Hindlimb muscle (tissue), 1 donor: Measurements from ENCODE around the gene GPR157. TPM values are rescaled to one million over a fixed set of nuclear protein-coding genes. Genes with fewer than 3 reads are reported as not detected.

Experiments used
- DNase-seq: peaks from one replicate; pipeline ENCODE4 v3.0.0-alpha.2; 2013
- polyA plus RNA-seq: library from polyadenylated mRNA; unstranded; fragments of 120-200 nt; gene quantifications from one replicate; pipeline ENCODE4 v1.2.1, GENCODE V29; 2013; ENCODE audit not compliant: insufficient read length

Gene GPR157
- polyA plus RNA-seq, 1 donor = 1.1 TPM

DNA sequence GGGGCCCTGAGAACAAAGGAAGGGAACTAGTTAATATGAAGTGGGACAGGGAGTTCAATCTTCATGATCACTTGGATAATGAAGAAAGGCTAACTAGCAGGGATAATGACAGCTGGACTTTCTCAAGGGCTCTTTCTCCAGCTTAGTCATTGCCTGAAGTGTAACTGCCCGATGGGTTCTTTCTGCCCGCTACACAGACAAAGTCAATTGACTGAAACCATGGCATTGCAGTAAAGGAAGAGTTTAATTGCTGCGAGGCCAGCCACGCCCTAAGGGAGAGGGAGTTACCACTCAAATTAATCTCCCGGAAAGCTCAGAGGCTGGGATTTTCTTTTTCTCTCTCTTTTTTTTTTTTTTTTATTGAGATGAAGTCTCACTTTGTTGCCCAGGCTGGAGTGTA, 42.9 kb downstream of the GPR157 start:
- DNase-seq = no peak

DNA sequence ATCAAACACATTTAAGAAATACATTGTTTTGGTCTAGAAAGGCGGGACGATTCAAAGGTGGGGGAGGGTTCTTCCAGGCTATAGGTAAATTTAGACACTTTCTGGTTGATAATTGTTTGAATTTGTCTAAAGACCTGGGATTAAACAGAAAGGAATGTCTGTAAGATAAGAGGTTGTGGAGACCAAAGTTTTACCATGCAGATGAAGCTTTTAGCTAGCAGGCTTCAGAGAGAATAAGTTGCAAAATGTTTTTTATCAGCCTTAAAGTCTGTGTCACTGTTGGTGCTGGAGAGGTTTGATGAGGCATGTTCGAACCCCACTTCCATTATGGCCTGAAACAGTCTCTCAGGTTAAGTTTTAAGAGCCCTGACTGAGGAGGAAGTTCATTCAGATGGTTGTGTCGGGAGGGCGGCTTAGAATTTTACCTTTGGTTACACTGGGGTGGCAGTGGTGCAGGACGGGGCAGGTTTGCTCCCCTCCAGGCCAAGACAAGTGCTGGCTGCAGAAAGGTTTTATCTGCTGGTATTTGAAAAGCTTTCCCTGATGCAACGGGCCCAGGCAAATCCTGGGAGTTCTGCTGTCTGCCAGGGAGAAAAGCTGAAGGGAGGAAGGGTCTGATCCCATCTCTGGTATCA, 43.5 kb downstream of the GPR157 start:
- no peak for DNase-seq

DNA sequence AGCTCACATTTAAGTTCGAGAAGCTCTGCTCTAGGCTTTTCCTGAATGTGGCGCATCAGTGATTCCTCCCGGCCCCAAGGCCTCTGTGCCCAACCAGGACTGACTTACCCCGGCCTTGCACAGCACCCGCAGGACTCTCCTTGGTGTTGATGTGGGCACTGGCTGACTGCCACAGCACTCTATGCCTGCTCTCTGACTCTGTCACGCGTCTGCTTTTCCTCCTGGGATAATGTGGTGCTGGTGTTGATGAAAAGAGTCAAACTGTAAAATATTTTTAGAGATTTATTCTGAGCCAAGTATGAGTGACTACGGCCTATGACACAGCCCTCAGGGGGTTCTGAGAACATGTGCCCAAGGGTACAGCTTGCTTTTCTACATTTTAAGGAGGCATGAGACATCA, 44.0 kb downstream of the GPR157 start:
- no peak for DNase-seq

DNA sequence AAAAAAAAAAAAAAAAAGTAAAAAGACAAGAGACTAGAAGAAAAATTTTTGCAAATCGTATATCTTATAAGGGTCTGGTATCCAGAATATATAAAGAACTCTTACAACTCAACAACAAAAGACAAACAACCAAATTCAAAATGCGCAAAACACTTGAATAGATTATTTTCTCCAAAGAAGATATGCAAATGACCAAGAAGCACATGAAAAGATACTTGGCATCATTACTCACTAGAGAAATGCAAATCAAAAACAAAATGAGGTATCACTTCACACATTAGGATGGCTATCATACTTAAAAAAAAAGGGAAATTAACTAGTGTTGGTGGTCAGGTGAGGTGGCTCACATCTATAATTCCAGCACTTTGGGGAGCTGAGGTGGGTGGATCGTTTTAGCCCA, 47.4 kb downstream of the GPR157 start:
- DNase-seq = no peak

DNA sequence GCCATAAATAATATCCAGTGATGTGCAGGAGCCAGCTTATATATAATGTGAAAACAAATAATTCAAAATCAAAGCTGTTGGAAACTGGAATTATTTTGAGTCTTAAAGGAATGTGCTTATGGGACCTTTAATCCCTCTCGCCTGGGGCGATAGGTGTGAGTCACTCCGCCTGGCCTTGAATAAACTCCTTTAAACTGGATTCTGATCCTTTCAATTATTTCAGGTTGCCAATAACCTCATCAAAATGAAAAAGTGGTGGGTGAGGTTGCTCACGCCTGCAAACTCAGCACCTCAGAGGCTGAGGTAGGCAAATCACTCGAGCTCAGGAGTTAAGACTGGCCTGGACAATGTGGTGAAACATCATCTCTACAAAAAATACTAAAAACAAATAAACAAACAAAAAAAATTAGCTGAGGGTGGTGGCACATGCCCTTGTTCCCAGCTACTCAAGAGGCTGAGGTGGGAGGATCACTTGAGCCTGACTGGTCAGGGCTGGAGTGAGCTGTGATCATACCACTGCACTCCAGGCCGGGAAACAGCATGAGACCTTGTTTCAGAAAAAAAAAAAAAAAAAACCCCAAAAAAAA, 48.1 kb downstream of the GPR157 start:
- DNase-seq = no peak

DNA sequence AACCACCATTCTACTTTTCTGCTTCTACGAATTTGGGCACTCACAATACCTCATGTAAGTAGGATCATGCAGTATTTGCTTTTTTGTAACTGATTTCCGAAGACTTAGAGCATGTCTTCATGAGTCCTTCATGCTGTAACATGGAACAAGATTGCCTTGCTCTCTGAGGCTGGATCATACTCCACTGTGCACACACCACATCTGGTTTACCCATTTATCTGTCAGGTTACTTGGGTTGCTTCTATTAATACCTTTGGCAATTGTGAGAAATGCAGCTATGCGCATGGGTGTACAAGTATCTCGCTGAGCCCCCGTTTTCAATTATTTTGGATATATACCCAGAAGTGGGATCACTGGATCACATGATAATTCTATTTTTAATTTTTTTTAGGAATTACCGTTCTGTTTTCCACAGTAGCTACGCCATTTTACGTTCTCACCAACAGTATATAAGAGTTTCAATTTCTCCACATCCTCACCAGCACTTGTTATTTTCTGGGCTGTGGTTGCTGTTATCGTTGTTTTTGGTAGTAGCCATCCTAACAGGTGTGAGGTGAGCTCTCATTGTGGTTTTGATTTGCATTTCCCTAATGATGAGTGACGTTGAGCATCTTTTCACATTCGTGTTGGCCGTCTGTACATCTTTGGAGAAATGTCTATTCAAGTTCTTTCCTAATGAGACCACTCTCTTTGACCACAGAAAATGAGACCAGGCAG, 48.8 kb downstream of the GPR157 start:
- DNase-seq = no peak

DNA sequence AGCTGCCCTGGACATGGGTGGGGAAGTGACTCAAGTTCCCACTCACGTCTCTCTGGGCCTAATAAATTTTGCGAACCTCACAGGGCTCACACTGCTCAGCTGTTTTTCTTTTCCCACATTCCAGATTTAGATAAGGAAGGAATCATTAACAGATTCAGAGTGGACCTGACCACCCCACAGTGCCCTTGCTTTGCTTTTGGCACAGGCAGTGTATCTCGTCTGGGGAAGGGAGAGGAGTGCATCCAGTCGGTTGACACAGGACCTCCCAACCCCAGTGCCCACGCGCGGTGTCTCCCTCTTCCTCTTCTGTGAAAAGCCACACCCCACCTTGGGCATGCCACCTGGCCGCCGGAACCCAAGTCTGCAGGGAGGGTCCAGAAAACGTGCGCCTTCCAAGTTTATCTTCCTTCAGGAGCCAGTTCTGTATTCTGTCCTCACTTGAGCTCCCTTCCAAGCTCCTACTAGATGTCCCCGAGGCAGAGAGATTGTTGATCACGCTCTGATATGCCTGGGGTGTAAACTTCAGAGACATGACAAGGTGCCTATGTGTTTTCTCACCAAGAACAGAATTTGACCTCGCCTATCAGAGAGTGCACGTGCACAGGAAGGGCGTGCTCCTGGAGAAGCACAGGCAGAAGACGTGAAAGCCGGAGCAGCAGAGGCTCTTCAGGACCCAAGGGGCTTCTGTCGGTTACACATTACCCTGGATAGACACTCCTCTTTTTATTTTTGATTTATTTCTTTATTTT, 50.0 kb downstream of the GPR157 start:
- no peak for DNase-seq

DNA sequence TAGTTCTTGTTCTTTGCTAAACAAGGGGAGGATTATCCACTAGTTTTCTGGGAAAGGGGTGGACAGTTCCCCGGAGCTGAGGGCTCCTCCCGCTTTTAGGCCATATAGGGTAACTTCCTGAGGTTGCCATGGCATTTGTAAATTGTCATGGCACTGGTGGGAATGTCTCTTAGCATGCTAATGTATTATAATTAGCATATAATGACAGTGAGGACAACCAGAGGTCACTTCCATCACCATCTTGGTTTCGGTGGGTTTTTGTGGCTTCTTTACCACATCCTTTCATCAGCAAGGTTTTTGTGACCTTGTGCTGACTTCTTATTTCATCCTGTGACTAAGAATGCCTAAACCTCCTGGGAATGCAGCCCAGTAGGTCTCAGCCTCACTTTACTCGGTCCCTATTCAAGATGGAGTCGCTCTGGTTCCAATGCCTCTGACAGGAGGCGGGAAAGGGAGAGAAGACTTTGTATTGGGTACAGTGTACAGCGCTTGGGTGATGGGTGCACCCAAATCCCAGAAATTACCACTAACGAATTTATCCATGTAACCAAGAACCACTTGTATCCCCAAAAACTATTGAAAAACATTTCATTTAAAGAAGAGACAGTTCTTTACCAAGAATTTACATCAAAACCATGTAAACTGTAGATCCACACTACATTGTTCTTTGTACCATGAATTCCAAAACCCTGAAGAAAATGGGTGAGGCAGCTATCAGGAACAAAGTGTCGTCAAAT, 50.7 kb downstream of the GPR157 start:
- no peak for DNase-seq

DNA sequence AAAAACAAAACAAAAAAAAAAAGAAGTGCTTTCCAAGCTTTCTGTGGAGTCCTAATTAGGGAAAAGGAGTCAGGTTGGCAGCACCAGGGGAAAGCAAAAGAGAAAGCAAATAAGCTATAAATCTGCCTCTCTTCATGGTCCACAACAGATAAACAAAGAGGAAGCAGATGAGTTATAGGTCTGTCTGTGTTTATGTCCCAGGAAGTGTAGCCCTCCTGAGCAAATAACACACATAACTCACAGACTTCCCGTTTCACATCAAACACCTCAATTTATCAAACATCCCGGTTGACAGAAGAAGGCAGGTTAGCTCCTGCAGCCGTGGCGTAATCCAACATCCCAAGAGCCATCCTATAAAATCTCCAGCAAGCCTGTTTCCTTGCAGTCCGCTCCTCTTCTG, 53.9 kb downstream of the GPR157 start:
- DNase-seq = no peak

DNA sequence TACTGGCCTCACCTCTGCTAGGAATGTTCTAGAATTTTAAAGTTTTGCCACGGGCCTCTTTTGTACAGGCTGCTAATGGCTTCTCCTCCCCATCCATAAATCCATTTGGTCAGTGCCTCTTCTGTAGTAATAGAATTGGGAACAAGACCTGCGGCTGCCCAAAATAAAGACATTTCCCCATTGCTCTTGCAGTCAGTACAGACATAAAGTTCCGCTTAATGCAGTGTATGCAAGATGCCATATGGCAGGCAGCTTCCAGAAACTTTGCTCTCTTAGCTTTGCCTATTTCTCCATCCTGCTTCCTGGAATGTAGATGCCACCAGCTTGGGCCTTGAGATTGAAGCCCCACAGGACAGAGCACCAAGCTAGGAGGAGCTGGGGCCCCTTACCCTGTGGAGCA, 55.8 kb downstream of the GPR157 start:
- DNase-seq = no peak

DNA sequence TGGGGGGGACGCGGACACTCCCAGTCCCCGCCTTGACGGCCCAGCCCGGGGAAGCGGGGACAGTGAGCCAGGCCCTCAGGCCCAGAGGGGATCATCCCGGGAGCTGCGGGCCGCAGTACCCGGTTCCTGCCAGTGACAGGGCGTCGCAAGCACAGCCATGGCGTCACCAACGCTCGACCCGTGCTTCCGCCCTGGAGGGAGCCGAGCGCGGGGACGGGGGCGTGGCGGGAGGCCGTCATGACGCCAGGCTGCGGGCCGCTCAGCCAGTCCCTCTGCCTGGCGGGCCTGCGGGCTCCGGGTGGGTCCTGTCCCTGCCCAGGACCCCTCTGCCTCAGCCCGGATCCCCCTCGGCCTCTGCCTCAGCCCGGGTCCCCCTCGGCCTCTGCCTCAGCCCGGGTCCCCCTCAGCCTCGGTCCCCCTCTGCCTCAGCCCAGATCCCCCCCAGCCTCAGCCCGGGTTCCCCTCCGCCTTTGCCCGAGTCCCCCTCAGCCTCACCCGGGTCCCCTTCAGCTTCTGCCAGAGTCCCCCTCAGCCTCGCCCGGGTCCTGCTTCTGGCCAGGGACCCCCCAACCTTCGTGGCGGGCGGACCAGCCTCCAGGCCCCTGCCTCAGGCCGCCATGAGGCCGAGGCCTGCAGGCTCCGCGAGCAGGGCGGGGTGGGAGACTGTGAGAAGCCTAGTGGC, 57.2 kb downstream of the GPR157 start:
- no peak for DNase-seq

DNA sequence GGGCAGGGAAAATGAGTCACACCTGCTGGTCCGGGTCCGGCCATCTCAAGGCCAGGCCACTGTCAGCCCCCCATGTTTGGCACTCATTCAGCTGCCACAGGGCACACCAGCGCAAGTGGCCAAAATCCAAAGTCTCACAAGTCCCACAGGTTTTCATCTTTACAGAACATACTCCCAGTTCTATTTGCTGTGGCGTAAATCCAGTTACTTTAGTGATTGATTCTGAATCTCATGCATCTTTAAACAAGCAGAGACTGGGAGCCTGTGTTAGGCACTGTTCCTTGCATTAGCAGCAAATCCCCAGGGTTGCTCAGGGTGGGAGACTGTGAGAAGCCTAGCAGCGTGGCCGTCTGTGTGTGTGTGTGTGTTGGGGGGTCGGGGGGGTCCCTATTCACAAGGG, 58.4 kb downstream of the GPR157 start:
- no peak for DNase-seq

DNA sequence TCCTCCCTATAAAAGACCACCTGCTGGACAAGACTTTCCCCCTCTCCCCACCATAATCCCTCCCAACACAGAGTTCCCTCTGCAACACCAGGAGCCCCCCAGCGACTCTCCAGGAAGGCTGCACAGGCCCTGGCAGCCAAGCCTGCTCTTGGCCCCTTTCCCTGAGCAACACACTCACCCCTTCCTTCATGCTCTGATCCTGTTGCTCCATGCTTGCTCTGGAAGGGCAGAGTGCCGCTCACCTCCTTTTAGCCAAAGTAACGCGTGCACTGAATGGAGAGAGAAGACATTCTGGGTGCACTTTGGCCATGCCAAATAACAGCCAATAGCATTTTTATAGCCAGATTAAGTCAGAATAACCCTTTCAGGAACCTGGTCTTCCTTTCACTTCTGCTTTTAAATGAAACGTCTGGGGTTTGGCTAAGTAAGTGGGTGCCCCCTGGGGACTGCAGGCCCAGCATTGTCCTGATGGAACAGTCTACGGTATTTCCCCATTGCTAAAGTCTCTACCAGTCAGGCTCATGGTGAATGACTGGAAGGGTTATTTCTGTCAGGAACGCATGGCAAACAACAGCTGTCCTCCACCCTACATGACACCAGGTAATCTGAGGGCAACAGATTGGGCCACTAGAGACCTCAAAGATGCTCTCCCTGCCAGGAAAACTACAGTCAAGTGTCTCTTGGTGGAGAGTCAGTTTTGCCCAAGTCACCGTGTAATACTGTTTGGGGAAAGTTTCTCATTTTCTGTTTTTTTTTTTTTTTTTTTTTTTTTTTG, 59.4 kb downstream of the GPR157 start, which contains the start of gene SLC2A5:
Gene SLC2A5 (minus strand): TSS at position 310 of the 775 bp plus-strand sequence. CDS start 99 bp downstream, at position 211.
- DNase-seq = no peak

DNA sequence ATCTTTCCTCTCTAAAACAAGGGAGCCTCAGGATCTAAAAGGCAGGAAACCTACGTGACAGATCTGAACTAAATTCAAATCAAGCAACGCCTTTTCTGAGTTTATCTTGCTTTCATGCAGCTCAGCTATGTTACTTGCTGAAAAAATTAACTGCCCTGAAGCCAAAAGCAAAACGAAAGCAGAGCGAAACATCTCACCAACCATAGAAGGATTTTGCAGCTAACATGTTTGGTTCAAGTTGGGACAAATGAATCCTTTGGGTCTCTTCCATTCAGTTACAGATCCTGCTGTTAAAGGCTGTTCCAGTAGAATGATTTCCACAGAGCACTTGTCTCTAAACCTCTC, 59.9 kb downstream of the GPR157 start:
- no peak for DNase-seq

DNA sequence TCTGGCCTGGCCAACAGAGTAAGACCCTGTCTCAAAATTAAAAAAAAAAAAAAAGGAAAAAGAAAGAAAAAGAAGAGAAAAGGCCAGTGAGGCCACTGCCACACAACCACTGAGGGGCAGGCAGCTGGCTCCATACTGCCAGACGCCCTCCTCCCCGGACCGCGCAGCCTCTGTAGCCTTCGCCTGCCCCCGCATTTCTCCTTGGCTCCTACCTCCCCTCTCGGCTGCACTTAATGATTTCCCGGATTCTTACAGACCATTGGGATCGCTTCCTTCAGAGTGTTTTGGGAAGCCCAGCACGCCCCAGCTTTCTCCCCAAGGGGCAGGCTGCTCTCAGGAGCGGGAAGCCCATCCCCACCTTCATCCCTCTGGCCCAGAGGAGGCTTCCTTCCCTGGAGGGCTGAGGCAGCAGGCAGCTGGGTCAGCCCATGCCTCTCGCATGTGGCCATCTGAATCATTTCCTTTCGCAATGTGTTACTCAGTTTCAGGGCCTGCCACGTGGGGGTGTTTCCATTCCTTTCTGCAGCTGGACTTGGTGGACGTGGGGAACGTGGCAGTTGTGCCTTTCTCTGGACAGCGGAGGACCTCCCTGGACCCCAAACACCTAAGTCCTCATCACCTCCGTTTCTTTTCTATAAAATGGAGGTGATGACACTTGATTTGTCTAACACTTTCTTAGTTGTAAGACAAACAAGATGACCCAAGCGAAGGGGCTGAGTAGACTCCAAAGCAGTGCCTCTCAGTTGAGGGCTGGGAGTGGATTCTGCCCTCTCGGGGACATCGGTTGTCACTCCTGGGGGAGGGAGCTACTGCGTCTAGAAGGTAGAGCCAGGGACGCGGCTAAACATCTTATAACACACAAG, 61.7 kb downstream of the GPR157 start:
- peak; percentile 39 for DNase-seq

DNA sequence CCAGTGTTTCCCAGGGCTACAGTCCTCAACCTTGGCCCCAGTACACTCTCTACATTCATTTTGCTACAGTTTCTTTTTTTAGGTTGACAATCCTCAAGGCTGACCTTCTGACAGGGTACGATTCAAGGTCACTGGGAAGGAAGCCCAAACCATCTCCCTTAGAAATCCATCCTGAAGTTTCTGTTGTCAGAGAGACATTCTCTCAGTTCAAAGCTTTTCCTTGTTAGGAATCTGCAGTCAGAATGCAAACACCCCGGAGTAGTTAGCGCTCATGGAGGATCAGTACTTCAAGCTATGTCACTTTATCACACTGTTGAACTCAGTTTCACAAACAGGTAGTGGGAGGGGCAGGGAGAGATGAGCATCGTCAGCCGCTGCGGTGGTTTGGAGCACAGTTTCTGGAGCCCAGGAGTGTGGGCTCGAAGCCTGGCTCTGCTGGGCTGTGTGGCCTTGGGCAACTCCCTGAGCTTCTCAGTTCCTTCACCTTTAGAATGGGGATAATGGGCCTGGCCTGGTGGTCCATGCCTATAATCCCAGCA, 63.6 kb downstream of the GPR157 start:
- DNase-seq = no peak

DNA sequence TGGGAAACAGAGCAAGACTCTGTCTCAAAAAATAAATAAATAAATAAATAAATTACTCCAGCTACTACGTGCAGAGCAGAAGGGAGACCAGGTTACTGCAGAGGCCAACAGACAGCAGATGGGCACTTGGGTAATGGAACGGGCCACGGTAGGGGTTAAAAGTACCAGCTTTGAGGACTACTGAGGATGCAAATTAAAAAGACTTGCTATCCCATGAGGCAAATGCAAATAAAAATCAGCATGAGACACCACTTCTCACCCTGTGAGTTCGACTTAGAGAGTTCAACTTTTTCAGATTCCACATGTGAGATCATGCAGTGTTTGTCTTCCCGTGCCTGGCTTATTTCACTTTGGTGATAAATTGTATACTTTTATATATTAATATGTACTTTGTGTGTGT, 66.1 kb downstream of the GPR157 start:
- DNase-seq = no peak

DNA sequence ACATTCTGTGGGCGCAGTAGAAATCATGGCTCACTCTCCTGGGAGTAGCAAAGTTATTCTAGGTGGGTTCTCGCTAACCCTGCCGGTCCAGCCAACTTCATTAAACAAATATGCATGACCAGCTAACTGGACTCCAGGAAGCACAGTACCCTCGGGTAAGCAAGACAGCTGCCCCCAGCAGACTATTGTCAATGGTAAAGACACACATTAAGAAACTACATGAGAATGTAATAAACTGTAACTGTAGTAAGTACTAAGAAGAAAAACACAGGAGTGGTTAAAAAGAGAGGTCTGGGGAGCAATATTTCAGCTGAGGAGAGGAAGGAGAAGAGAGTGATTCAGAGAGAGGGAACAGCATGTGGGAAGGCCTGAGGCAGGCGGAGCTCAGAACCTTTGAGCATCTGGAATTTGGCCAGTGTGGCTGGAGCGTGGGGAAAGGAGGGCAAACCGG, 66.9 kb downstream of the GPR157 start:
- DNase-seq = no peak

DNA sequence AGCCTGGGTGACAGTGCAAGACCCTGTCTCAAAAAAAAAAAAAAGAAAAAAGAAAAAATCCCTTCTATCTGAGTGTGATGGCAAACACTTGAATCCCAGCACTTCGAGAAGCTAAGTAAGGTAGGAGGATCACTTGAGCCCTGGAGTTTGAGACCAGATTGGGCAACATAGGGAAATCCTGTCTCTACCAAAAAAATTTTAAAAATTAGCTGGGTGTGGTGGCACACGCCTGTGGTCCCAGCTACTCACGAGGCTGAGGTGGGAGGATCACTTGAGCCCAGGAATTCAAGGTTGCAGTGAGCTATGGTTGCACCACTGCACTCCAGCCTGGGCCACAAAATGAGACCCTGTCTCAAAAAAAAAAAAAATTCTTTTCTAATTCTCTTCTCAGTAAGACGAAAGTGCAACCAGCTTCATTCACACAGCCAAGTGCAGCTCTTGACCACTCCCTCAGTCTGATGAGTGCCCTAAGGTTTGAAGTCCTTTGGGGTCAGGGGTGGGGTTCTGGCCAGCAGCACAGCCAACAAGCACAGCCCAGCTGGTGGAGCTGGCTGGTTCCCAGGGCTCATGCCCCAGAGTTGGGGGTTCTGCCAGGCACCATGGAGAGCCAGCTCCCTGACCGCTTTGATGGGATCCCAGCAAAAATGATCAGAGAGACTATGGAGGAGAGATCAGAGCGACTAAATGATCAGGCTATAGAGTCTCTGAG, 67.5 kb downstream of the GPR157 start:
- DNase-seq = no peak
